EH (cell line): Measurements from ENCODE around the gene TRIP6.

Source experiments
- DNase-seq: peaks from one replicate; pipeline ENCODE4 v3.0.0-alpha.2; 2015; ENCODE audit warnings: low read depth

The TRIP6 gene

GRCh38 chr7:100874577-100875355 lies 7.6 kb downstream of the TRIP6 start, which contains the start of gene SRRT:
Gene SRRT (plus strand): TSS chr7:100875103. CDS start chr7:100875591, 488 bp downstream.
- peak; percentile 97 for DNase-seq

DNA sequence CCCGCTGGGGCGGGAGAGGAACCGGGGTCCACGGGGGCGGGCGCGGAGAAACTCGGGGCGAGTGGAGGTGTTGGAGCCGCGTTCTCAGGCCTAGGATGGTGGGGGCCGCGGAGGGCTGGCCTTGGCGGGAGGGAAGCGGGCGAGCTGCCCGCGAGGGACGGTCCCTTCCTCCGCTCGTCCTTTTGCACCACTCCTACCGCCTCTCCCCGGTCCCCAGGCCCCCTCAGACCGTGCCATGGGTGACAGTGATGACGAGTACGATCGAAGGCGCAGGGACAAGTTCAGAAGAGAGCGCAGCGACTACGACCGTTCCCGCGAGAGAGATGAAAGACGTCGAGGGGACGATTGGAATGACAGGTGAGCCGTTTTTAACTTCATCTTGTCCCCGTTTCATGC lies 8.2 kb downstream of the TRIP6 start:
- DNase-seq: peak; percentile 39

DNA sequence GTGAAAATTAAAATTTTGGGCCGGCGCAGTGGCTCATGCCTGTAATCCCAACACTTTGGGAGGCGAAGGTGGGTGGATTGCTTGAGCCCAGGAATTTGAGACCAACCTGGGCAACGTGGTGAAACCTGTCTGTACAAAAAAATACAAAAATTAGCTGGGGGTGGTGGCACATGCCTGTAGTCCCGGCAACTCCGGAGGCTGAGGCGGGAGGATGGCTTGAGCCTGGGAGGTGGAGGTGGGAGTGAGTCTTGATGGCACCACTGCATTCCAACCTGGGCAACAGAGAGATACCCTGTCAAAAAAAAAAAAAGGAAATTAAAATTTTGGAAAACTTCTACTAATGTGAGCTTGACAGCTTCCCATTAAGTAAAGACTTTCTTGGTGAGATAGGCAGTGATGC lies 10.8 kb downstream of the TRIP6 start:
- DNase-seq: no peak

DNA sequence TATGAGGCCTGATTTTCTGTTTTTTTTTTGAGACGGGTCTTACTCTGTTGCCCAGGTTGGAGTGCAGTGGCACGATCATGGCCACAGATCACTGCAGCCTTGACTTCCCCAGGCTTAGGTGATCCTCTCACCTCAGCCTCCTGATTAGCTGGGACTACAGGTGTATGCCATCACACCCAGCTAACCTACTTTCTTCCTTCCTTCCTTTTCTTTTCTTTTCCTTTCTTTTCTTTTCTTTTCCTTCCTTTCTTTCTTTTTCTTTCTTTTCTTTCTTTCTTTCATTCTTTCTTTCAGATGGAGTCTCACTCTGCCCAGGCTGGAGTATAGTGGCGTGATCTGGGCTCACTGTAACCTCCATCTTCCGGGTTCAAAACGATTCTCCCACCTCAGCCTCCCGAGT lies 11.5 kb downstream of the TRIP6 start:
- no peak for DNase-seq

DNA sequence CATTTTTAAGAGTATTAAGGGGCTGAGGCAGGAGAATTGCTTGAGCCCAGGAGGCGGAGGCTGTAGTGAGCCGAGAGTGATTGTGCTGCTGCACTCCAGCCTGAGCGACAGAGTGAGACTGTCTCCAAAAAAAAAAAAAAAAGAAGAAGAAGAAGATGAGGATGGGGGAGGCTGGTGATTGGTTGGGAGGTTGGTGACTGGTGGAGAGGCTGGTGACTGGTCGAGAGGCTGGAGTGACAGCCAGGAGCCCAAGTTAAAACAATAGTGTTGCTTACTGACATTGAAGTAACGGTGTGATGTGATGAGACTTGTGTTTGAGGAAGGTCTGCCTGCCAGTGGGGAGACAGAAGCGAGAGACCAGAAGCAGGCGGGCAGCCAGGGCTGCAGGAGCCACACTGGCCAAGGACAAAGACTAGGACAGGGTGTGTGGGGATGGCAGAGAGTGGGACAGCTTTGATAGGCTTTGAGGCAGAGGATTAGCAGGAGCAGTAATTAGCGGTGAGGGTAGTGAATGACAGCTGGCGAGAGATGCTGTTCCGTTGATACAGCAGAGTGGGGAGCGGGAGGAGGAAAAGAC lies 12.6 kb downstream of the TRIP6 start:
- no peak for DNase-seq

DNA sequence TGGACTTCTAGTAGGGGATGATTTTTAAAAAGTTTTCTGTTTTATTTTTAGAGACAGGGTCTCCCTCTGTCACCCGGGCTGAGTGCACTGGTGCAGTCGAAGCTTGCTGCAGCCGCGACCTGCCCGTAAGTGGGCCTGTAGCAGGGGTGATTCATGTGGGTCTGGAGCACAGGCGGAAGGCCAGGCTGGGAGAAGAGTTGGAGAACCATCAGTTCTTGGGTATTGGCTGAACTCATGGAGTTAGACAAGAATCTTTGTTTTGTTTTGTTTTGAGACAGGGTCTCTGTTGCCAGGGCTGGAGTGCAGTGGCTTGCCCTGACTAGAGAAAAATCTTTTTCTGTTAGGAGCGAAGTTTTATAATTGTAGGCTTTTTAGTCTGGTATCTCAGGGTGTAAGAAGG lies 13.5 kb downstream of the TRIP6 start:
- no peak for DNase-seq

GRCh38 chr7:100881136-100881535 lies 13.9 kb downstream of the TRIP6 start:
- no peak for DNase-seq

DNA sequence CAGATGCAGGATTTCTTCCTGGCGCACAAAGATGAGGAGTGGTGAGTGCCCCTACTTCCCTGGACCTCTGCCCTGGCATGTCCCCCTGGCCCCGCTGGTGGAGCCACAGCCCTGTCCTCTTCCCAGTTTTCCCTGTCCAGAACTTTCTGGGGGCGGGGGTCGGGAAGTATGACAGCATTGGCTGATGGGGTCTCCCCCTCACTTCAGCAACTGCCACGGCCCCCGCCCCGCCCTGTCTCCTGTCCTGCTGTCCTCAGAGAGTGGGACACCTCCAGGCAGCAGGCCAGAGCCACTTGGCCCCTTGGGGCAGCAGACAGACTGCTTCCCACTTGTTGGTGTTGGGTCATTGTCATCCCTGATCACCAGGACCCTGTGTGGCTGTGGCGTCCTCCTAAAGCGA lies 15.0 kb downstream of the TRIP6 start:
- no peak for DNase-seq

- DNase-seq: no peak
Measured at GRCh38 chr7:100882785-100883526, 15.8 kb downstream of the TRIP6 start.

GRCh38 chr7:100884736-100885439 lies 17.7 kb downstream of the TRIP6 start:
- DNase-seq: no peak

DNA sequence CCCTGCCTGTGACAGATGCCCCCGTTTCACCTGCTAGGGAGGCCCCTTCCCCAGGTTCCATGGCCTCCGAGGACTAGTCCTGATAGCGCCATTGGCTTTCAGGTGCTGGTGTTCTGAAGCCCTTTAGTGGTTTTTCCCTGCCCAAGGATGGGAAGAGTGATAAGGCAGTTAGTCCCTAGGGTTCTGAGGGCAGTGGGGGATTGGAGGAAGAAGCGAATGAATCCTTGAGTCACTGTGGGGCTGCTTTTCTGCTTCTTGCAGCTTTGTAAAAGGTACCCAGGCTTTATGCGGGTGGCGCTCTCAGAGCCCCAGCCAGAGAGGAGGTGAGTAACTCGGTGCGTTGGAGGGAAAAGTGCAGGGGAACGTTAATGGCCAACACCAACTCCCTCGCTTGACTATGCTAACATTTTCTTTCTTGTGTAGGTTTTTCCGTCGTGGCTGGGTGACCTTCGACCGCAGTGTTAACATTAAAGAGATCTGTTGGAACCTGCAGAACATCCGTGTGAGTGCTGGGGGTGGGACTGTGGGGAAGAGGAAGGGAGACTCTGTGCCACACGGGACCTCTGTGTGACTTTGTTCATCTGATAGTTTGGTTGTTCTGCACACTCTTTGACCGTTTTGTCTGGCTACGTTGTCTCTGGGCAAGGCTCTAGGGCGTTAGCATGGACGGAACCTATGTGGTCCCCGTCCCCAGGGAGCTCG lies 18.4 kb downstream of the TRIP6 start:
- DNase-seq: no peak

GRCh38 chr7:100886142-100886935 lies 19.2 kb downstream of the TRIP6 start:
- DNase-seq: no peak

- DNase-seq: no peak
Measured at GRCh38 chr7:100886936-100887515, 19.8 kb downstream of the TRIP6 start.

GRCh38 chr7:100887516-100888290 lies 20.5 kb downstream of the TRIP6 start:
- no peak for DNase-seq

DNA sequence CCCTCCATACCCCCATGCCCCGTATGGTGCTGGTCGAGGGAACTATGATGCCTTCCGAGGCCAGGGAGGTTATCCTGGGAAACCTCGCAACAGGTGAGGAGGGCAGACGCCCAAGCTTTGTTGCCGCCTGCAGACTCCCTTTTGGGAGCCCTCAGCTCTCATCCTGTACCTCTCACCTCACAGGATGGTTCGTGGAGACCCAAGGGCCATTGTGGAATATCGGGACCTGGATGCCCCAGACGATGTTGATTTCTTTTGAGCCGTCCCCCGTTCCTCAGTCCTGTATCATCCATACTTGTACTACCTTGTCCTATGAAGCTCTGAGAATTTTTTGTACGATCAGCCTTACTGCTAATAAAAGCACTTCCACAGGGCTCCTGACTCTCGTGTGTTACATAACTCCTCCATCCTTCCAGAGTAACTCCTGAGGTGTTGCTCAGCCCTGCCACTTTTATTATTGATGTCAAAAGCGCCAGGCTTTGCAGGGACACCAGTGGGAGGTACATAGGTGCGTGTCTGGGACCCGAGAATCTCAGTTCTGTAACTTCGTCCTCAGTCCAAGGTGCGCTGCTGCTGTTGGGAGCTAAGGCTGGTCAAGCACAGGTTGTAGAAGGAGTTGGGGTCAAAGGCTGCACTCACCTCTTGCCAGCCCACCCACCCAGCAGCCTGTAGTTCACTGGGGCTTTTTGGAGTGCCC lies 21.3 kb downstream of the TRIP6 start:
- no peak for DNase-seq

DNA sequence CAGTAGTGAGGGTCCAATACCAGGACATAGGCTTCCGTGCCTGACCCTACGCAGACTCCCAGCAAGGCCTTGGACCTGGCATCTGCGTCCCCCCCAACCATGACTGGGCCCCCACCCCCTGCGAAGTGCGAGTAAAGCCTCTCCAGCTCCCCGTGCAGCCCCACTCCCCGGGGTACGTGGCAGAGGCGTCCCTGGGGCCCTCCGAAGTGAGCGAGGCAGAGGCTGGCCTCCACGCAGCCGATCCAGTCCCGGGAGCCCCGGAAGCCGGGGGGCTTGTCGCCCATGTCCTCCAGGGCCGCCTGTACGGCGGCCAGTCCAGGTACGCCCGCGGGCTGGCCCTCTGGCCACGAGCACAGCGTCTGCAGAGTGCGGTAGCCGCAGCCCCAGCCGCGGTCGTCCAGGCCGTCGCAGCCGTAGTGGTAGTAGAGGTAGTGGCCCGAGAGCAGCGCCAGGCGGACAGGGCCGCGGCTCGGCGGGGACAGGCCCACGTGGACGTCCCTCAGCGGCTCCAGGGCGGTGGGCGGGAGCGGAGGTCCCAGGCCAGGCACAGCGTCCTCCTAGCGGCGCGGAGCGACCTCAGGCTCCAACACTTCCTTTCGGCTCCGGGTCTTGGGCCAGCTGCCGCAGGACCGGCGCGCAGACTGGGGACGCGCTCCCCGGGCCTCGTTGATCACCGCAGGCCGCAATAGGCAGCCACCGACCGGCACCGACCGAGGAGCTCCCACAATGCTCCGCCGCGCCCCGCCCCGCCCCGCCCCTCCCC lies 22.0 kb downstream of the TRIP6 start, which contains the start of gene UFSP1:
TSS of gene UFSP1 (minus strand) at position 728 of the 763 bp plus-strand sequence. CDS start at position 284, 444 bp downstream.
- DNase-seq: no peak

DNA sequence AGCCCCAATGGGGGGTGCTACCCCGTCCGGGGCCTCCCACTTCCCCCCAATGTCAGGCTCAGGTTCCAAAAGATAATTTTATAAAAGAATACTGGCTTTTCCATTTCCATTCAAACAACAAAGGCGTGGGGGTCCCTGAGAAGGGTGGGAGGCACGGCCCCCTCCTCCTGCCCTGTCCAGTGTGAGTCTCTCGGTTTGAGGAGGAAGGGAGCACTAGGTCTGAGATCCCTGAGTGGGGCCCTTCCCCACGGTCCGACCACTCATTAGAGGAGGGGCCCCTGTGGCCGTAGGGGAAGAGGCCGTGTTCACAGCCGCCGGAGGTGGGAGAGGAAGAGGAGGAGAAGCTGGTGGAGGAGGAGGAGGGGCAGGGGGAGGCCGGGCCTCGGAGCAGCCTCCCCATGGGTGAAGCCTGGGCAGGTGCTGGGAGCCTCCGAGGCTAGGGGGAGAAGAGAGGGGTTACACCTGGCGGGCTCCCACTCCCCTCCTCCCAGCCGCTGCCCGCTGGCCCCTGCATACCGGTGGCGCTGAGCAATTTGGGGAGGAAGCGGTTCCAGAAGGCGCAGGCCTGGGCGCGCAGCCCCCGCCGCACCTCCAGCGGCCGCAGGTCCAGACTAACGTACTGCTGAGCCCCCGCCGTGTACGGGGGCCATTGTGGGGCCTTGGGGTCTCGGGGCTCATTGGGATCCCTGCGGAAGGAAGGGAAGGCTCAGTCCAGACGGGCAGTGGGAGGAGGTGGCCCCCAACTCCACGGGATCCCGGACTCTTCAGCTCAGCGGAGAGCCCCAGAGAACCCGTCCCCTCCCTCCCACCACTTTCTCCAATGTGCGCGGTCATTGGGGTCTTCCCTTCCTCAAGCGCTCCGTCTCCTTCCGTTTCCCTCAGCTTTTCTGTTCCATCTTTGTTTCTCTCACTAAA lies 23.7 kb downstream of the TRIP6 start:
- DNase-seq: no peak
